GM12865 (cell line): ENCODE results near the gene CNTNAP4.

Source experiments
- DNase-seq: peaks from one replicate; pipeline ENCODE4 v3.0.0; 2010; ENCODE audit warnings: low read depth
- H3K4me3 ChIP-seq: 2 replicates; pipeline ENCODE4 v1.5.1; 2011; ENCODE audit warnings: mild to moderate bottlenecking, low read depth, low read length, control low read depth
- CTCF ChIP-seq: IDR thresholded peaks from 2 replicates; pipeline ENCODE4 v1.5.1; 2011; ENCODE audit warnings: low read length, control low read depth, low read depth, inconsistent platforms; ENCODE audit not compliant: insufficient read depth; ENCODE audit errors: missing control alignments

Gene CNTNAP4

GRCh38 chr16:76539609-76540008 lies 262.4 kb downstream of the CNTNAP4 start:
- H3K4me3 ChIP-seq, result no peak overlapping the region
- no peak for DNase-seq
- no peak for TF ChIP-seq CTCF

GRCh38 chr16:76541070-76541469 lies 263.9 kb downstream of the CNTNAP4 start:
- no peak for TF ChIP-seq CTCF
- H3K4me3 ChIP-seq, result no peak overlapping the region
- no peak for DNase-seq

GRCh38 chr16:76565542-76565941 lies 288.3 kb downstream of the CNTNAP4 start:
- no peak overlapping the region for H3K4me3 ChIP-seq
- TF ChIP-seq CTCF, result no peak
- no peak for DNase-seq

- no peak for TF ChIP-seq CTCF
- no peak overlapping the region for H3K4me3 ChIP-seq
- no peak for DNase-seq
Measured at GRCh38 chr16:76571755-76572154, 294.6 kb downstream of the CNTNAP4 start.

GRCh38 chr16:76573281-76573680 lies 296.1 kb downstream of the CNTNAP4 start:
- H3K4me3 ChIP-seq, result no peak overlapping the region
- no peak for TF ChIP-seq CTCF
- no peak for DNase-seq

- TF ChIP-seq CTCF, result no peak
Measured at GRCh38 chr16:76574651-76575050, 297.4 kb downstream of the CNTNAP4 start.

GRCh38 chr16:76576526-76576925 lies 299.3 kb downstream of the CNTNAP4 start:
- no peak for DNase-seq

More at GRCh38 chr16:76574651-76575050, 297.4 kb downstream of the CNTNAP4 start:
- DNase-seq, result peak; percentile 29
- no peak overlapping the region for H3K4me3 ChIP-seq

More at GRCh38 chr16:76576526-76576925, 299.3 kb downstream of the CNTNAP4 start:
- no peak for TF ChIP-seq CTCF
- H3K4me3 ChIP-seq, result no peak overlapping the region
